Measurements from ENCODE around the gene ADRA2B. TPM values are rescaled to one million over a fixed set of nuclear protein-coding genes. Genes with fewer than 3 reads are reported as not detected.

ADRA2B gene
- polyA plus RNA-seq, 1 donor (not counting 4 experiments of a cell fraction or from before 2014, with no cell fraction given) = not detected

- Histone ChIP-seq H3K4me3 (ENCODE audit: control insufficient read depth in 2 of 3, extremely low read depth in 1 of 3, insufficient read depth in 2 of 3, low read depth in 1 of 3, low read length in 3 of 3) (no peak within 1 kb of the TSS), H2AFZ (ENCODE audit: control insufficient read depth, low read length) (no peak within 1 kb of the TSS), H3K27ac (ENCODE audit: control insufficient read depth, insufficient read depth, low read length) (no peak within 1 kb of the TSS)
Measured at GRCh38 chr2:96138179-96139145, 22.1 kb upstream of the ADRA2B start, which contains the start of gene ASTL. Gene ASTL (minus strand): TSS chr2:96138502. CDS start chr2:96138436, 66 bp downstream.

DNA sequence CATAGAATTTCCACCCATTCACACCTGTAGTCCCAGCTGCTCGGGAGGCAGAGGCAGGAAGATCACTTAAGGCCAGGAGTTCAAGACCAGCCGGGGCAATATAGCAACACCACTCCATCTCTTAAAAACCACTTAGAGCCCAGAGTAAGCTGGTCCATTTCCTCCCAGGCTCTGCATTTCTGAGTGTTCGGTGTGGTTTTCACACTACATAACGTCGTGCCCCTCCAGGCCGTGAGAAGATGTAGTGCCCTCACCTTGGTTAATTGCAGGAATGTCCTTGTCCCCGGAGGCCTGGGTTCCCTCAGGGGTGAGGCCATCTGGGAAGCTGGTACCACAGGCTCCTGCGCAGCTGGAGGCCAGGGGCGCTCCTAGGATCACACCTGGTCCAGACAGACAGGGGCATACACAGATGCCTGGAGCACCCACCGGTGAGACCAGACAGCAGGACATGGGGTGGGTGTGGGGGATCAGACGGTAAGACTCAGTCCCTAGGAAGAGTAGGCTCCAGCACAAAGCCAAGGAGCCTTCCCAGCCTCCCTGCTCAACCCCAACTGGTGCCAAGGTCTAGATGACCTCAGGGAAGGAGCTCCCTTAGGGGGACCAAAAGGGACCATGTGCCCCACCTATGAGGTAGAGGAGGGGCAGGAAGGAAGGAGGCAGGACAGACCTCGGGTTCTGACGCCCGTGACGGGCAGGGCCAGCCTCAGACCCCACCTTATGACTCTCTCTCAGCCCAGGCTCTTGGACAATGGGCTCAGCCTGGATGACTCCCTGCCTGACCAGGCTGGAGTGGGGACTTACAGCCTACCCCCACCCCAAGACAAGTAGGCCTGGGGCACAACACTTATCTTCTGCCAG is 21.2 kb upstream of the ADRA2B start:
- no peak overlapping the region for H3K27ac ChIP-seq (ENCODE audit: control insufficient read depth, insufficient read depth, low read length)

More at GRCh38 chr2:96138179-96139145, 22.1 kb upstream of the ADRA2B start, which contains the start of gene ASTL:
- no peaks in the 10 kb centered on the region for H4K20me1 ChIP-seq (ENCODE audit: control insufficient read depth, extremely low read depth, insufficient read depth, low read length)
- H3K4me1 ChIP-seq (ENCODE audit: control insufficient read depth, extremely low read depth, insufficient read depth, low read length) = no peaks in the 10 kb centered on the region
- no peaks in the 10 kb centered on the region for H3K36me3 ChIP-seq (ENCODE audit: control insufficient read depth in 2 of 2, extremely low read depth in 1 of 2, insufficient read depth in 2 of 2, low read length in 2 of 2)
- H3K79me2 ChIP-seq (ENCODE audit: control insufficient read depth, insufficient read depth, low read length) = no peaks in the 10 kb centered on the region
- H3K9me3 ChIP-seq (ENCODE audit: control insufficient read depth, low read depth, low read length) = no peaks in the 10 kb centered on the region
- H3K27me3 ChIP-seq (ENCODE audit: control insufficient read depth, extremely low read depth, insufficient read depth, low read length) = peaks cover 19% of the 10 kb centered on the region
- no peak within 1 kb of the TSS for H3K9ac ChIP-seq (ENCODE audit: control insufficient read depth, extremely low read depth, insufficient read depth, low read length)
- peak in 2 of 3 experiments; percentile 43 to 58 for TF ChIP-seq CTCF (optimal IDR thresholded peaks at IDR 0.05 in 1 of 3, IDR thresholded peaks at IDR 0.05 in 1 of 3, conservative IDR thresholded peaks at IDR 0.05 in 1 of 3; ENCODE audit: extremely low read depth in 1 of 3, insufficient read depth in 2 of 3, low read length in 3 of 3)
- TF ChIP-seq EZH2 (IDR thresholded peaks at IDR 0.05; ENCODE audit: low read length) = no peak
- dilution Hi-C loops (cut with MboI; ENCODE audit: extremely low pct_ligation_motif_present, low sequenced_read_pairs) = no loop called here
- no peaks in the 10 kb centered on the region for H3K9me1 ChIP-seq (ENCODE audit: control insufficient read depth, extremely low read depth, insufficient read depth, low read length)
- no peak within 1 kb of the TSS for H3K4me2 ChIP-seq (ENCODE audit: control insufficient read depth, extremely low read depth, insufficient read depth, low read depth, low read length)
- DNase-seq (ENCODE audit: low read depth, low spot score) (no peak), FAIRE-seq (no peak)

More for the DNA sequence above, 21.2 kb upstream of the ADRA2B start:
- no peak overlapping the region for H3K4me2 ChIP-seq (ENCODE audit: control insufficient read depth, extremely low read depth, insufficient read depth, low read depth, low read length)
- no peak overlapping the region for H3K4me3 ChIP-seq (ENCODE audit: control insufficient read depth in 2 of 3, extremely low read depth in 1 of 3, insufficient read depth in 2 of 3, low read depth in 1 of 3, low read length in 3 of 3)
- H3K79me2 ChIP-seq (ENCODE audit: control insufficient read depth, insufficient read depth, low read length) = no peaks in the 10 kb centered on the region
- H3K4me1 ChIP-seq (ENCODE audit: control insufficient read depth, extremely low read depth, insufficient read depth, low read length) = no peaks in the 10 kb centered on the region
- H2AFZ ChIP-seq (ENCODE audit: control insufficient read depth, low read length) = no peak overlapping the region
- H3K9me1 ChIP-seq (ENCODE audit: control insufficient read depth, extremely low read depth, insufficient read depth, low read length) = no peaks in the 10 kb centered on the region
- peaks cover 19% of the 10 kb centered on the region for H3K27me3 ChIP-seq (ENCODE audit: control insufficient read depth, extremely low read depth, insufficient read depth, low read length)
- no peaks in the 10 kb centered on the region for H4K20me1 ChIP-seq (ENCODE audit: control insufficient read depth, extremely low read depth, insufficient read depth, low read length)
- dilution Hi-C loops (cut with MboI; ENCODE audit: extremely low pct_ligation_motif_present, low sequenced_read_pairs) = no loop called here
- H3K36me3 ChIP-seq (ENCODE audit: control insufficient read depth in 2 of 2, extremely low read depth in 1 of 2, insufficient read depth in 2 of 2, low read length in 2 of 2) = no peaks in the 10 kb centered on the region
- DNase-seq (ENCODE audit: low read depth, low spot score) (no peak), FAIRE-seq (no peak)
- H3K9me3 ChIP-seq (ENCODE audit: control insufficient read depth, low read depth, low read length) = no peaks in the 10 kb centered on the region
- H3K9ac ChIP-seq (ENCODE audit: control insufficient read depth, extremely low read depth, insufficient read depth, low read length) = no peak overlapping the region
- TF ChIP-seq EZH2 (IDR thresholded peaks at IDR 0.05; ENCODE audit: low read length) (no peak), CTCF (optimal IDR thresholded peaks at IDR 0.05 in 1 of 3, IDR thresholded peaks at IDR 0.05 in 1 of 3, conservative IDR thresholded peaks at IDR 0.05 in 1 of 3; ENCODE audit: extremely low read depth in 1 of 3, insufficient read depth in 2 of 3, low read length in 3 of 3) (no peak)
